Measurements from ENCODE around the gene ICAM4.

ICAM4 gene

DNA sequence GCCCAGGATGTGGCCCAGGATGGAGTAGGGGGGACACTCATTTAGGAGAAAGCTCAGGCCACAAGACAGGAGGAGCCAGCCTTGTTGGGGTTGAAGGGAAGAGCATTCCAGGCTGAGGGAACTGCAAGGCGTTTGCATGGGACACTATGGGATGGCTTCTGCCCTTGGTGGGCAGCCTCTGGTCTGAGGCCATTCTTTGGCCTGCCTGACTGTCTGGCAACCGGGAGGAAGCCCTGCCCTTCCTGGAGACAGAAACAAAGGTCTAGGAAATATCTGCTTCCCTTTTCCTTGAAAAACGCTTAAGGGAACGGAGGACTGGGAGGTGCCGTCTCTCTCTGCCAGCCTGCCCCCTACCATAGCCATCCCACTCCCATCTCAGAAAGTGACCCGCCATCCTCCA, 18.7 kb upstream of the ICAM4 start:
- TF ChIP-seq CTCF (IDR thresholded peaks at IDR 0.05; ENCODE audit: low read depth, low read length, missing control alignments): no peak
- DNase-seq (ENCODE audit: low read depth): no peak
- in situ Hi-C loops (cut with HindIII; ENCODE audit: low sequenced_read_pairs): no loop called here
- H3K4me3 ChIP-seq (ENCODE audit: low read depth, low read length): no peak overlapping the region

DNA sequence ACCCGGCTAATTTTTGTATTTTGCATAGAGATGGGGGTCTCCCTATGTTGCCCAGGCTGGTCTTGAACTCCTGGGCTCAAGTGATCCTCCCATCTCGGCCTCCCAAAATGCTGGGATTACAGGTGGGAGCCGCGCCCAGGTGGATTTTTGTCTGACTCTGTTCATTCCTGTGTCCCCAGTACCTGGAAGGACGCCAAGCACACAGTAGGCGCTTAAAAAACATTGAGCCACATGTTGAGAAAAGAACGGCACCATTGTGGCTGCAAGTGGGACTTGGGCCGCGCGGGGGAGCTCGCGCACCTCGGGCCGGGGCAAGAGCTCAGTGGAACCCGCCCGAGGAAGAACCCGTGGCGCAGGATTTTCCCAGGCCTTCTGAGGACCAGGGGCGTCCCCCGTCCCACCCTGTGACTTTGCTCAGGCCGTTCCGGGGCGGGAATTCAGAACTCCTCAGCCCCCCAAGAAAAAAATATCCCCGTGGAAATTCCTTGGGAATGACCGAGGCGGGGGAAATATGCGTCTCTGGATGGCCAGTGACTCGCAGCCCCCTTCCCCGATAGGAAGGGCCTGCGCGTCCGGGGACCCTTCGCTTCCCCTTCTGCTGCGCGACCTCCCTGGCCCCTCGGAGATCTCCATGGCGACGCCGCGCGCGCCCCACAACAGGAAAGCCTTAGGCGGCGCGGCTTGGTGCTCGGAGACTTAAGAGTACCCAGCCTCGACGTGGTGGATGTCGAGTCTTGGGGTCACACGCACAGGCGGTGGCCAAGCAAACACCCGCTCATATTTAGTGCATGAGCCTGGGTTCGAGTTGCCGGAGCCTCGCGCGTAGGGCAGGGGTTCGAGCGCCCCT, 17.2 kb upstream of the ICAM4 start:
- DNase-seq (ENCODE audit: low read depth): peak; percentile 28
- TF ChIP-seq CTCF (IDR thresholded peaks at IDR 0.05; ENCODE audit: low read depth, low read length, missing control alignments): peak; percentile 91
- no peak overlapping the region for H3K4me3 ChIP-seq (ENCODE audit: low read depth, low read length)
- in situ Hi-C loops (cut with HindIII; ENCODE audit: low sequenced_read_pairs): no loop called here

GRCh38 chr19:10270180-10270615, 16.6 kb upstream of the ICAM4 start:
- peak overlapping the region; percentile 39 for H3K4me3 ChIP-seq (ENCODE audit: low read depth, low read length)
- no peak for DNase-seq (ENCODE audit: low read depth)
- TF ChIP-seq CTCF (IDR thresholded peaks at IDR 0.05; ENCODE audit: low read depth, low read length, missing control alignments): no peak
- in situ Hi-C loops (cut with HindIII; ENCODE audit: low sequenced_read_pairs): no loop called here

GRCh38 chr19:10270616-10271394, 15.9 kb upstream of the ICAM4 start, which contains the start of gene ICAM1:
ICAM1 (plus strand) TSS chr19:10271120; CDS start chr19:10271160, 40 bp downstream.
- DNase-seq (ENCODE audit: low read depth): no peak
- H3K4me3 ChIP-seq (ENCODE audit: low read depth, low read length): peak within 1 kb of the TSS; percentile 39
- in situ Hi-C loops (cut with HindIII; ENCODE audit: low sequenced_read_pairs): no loop called here
- no peak for TF ChIP-seq CTCF (IDR thresholded peaks at IDR 0.05; ENCODE audit: low read depth, low read length, missing control alignments)

DNA sequence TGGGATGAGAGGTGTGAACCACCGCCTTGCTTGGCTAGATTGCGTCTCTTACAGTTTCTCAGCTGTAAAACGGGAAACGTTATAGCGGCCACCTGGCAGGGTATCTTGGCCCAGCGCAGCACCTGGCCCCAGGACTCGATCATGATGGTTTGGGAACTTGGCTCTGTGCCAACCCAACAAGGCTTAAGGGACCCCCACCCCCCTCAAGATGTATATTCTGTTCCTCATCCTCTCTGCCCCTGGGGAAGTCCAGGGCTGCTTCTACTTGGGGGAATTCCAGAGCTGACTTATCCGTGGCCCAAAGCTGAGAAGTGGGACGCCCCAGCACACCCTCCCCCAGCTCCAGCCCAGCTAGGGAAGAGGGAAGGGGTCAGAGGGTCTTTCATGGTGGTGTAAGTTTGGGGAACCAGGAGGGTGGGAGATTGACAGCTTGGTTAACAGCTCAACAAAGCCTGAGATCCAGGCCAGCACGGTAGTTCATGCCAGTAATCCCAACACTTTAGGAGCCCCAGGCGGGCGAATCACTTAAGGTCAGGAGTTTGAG, 15.1 kb upstream of the ICAM4 start:
- no peak for DNase-seq (ENCODE audit: low read depth)
- peak overlapping the region; percentile 39 for H3K4me3 ChIP-seq (ENCODE audit: low read depth, low read length)
- in situ Hi-C loops (cut with HindIII; ENCODE audit: low sequenced_read_pairs): no loop called here
- TF ChIP-seq CTCF (IDR thresholded peaks at IDR 0.05; ENCODE audit: low read depth, low read length, missing control alignments): no peak

- in situ Hi-C loops (cut with HindIII; ENCODE audit: low sequenced_read_pairs): no loop called here
- no peak for TF ChIP-seq CTCF (IDR thresholded peaks at IDR 0.05; ENCODE audit: low read depth, low read length, missing control alignments)
- no peak for DNase-seq (ENCODE audit: low read depth)
- H3K4me3 ChIP-seq (ENCODE audit: low read depth, low read length): no peak overlapping the region
Measured at GRCh38 chr19:10274589-10274988, 12.2 kb upstream of the ICAM4 start.

Data from astrocyte of the cerebellum (primary cell).